Measurements from ENCODE around the gene KCNK1.
"Not testable (repeated sequence)": the region's sequence is repeated elsewhere in the genome, so short reads cannot be mapped to it uniquely, and the experiment has no call there.

KCNK1 gene

DNA sequence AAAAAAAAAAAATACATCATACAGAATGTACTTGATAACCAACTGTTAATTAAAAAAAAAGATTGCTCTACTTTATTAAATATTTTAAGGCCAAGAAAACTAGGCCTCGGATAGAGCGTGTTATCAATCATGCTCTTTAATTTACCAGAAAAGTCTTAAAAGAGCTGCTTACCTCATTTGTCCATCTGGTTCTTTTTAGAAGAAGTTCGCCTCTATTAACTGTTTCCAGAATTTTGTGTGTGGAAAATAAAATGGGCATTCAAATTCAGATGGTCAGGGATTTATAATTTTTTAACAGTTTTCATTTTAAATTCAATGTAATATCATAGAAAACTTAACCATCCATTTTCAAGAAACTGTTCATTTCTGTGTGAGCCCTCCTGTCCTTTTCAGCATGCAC, 53.8 kb downstream of the KCNK1 start:
- no peak for DNase-seq (ENCODE audit: low read depth)

DNA sequence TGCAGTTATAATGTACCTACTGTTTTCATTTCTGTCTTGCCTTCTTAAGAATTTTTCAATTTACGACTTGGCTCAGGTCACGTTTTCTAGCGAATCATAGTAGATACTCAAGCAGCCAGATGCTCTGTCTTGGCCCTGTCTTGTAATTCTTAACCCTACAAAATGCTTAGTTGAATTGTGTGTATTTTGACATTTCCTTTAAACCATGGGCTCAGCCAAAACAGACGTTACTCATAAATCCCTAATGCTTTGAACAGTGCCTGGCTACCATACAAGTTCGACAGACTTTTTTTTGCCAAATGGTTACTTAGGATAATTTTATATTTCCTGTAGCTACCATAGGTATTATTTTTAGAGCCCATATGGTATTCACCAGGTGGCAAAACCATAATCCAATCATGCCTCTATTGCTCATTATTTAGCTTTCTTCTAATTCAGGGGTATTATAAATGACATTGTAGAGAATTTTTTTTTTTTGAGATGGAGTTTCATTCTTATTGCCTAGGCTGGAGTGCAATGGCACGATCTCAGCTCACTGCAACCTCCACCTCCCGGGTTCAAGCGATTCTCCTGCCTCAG, 54.3 kb downstream of the KCNK1 start:
- DNase-seq (ENCODE audit: low read depth), result peak; percentile 49

GRCh38 chr1:233668725-233669294, 54.9 kb downstream of the KCNK1 start:
- peak; percentile 73 for DNase-seq (ENCODE audit: low read depth)

DNA sequence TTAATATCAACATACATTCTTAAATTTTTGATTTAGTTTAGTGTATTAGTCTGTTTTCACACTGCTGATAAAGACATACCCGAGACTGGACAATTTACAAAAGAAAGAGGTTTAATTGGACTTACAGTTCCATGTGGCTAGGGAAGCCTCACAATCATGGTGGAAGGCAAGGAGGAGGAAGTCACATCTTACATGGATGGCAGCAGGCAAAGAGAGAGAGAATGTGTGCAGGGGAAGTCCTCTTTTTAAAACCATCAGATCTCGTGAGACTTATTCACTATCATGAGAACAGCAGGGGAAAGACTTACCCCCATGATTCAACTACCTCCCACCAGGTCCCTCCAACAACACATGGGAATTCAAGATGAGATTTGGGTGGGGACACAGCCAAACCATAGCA, 56.5 kb downstream of the KCNK1 start:
- DNase-seq (ENCODE audit: low read depth), result not testable (repeated sequence)

- no peak for DNase-seq (ENCODE audit: low read depth)
These were observed 57.4 kb downstream of the KCNK1 start for GRCh38 chr1:233671286-233671685.

GRCh38 chr1:233672732-233673131, 58.8 kb downstream of the KCNK1 start:
- DNase-seq (ENCODE audit: low read depth), result no peak

GRCh38 chr1:233673261-233673946, 59.5 kb downstream of the KCNK1 start:
- no peak for DNase-seq (ENCODE audit: low read depth)

GRCh38 chr1:233673947-233674431, 60.1 kb downstream of the KCNK1 start:
- DNase-seq (ENCODE audit: low read depth), result no peak

GRCh38 chr1:233675446-233675845, 61.5 kb downstream of the KCNK1 start:
- no peak for DNase-seq (ENCODE audit: low read depth)

DNA sequence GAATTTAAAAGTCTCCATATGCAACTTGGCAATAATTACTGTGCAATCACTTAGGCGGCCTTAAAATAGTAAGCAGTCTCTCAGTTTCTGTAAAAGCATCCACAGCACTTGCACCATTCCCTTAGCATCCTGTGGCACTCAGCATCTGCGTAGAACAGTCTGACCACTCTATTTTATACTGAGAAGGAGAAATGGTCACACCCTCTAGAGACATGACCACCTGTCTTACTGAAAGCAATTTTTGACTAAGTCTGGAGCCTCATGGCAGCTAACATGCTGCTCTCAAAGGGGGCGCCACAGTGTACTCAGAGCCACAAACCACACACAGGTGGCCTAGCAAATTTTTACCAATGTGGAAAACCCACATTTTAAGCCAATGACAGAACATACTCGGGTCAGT, 62.0 kb downstream of the KCNK1 start:
- no peak for DNase-seq (ENCODE audit: low read depth)

- no peak for DNase-seq (ENCODE audit: low read depth)
These were observed 63.9 kb downstream of the KCNK1 start for GRCh38 chr1:233677690-233678354.

- DNase-seq (ENCODE audit: low read depth), result no peak
These were observed 65.1 kb downstream of the KCNK1 start for GRCh38 chr1:233679030-233679429.

DNA sequence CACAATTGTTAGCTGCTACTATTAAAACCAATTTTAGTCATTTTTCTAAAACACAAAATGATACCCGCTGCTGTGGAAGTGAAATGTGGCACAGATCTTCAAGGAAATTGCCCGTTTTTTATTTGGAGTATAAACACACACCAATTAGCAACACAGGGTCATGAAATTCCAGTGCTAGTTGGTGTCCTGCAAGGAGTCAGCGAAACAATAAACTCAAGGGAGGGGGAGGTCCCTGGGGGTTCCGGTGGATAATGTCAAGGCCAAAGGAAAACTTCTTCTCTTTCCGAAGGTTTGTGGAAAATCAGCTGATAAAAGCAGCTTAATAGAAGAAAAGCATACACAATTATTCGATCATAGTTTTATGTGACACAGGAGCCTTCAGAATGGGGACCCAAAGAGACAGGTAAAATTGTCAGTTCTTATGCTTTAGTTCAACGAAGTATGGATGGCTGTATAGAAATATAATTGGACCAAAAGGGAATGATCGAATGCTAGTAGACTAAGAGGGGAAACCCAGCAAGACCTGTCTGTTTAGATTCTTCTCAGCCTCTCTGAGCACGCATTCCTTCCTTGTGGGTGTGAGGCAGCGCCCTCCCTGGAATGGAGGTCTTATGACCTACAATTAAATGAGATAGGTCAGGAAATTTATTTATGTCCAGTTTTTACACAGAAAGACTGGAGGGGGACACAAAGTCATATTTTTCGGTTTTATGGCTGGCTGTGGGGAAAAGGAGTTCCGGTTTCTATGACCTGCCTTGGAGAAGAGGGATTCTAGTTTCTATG, 65.9 kb downstream of the KCNK1 start:
- no peak for DNase-seq (ENCODE audit: low read depth)

DNA sequence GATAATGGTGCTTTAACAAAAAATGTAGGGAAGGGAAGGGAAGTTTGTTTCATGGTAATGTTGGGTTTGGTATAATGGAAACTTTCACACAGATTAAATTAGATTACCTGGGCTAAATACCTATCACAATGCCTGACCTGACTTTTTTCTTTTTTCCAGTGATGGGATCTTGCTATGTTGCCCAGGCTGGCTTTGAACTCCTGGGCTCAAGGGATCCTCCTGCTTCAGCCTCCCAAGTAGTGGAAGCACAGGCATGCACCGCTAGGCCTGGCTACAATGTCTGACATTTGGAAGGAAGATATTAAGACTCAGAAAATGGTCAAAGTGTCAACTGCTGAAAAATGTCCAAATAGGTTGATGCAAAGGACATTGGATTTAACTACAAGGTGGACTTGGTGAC, 67.4 kb downstream of the KCNK1 start:
- no peak for DNase-seq (ENCODE audit: low read depth)

GRCh38 chr1:233686653-233687052, 72.7 kb downstream of the KCNK1 start:
- DNase-seq (ENCODE audit: low read depth), result not testable (repeated sequence)

DNA sequence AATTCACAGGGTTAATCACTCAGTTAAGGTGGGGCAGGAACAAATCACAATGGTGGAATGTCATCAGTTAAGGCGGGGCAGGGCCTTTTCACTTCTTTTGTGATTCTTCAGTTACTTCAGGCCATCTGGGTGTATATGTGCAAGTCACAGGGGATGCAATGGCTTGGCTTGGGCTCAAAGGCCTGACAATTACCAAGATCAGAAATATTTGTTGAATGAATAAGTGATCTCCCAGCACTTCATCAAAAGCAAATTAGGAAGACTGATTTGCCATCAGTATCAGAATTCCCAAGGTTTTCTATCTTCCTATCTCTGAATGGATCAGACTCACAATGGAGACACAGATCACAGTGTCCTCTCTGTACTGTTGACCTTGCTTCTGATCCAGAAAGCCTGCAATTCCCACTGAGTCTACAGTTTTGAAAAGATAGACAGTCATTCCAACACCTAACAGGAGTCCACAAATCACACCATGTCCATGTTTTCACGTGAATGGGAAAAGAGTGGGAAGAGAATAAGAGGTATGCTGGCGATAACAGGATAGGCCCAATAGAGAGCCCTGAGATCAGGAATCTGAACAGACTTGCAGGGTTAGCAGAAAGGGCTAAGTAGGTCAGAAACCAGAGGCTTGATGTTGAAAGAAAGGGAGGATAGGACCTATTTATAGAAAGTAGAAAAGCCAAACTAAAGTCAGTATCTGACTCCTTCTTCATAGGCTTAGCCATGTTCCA, 75.3 kb downstream of the KCNK1 start:
- DNase-seq (ENCODE audit: low read depth), result no peak

DNA sequence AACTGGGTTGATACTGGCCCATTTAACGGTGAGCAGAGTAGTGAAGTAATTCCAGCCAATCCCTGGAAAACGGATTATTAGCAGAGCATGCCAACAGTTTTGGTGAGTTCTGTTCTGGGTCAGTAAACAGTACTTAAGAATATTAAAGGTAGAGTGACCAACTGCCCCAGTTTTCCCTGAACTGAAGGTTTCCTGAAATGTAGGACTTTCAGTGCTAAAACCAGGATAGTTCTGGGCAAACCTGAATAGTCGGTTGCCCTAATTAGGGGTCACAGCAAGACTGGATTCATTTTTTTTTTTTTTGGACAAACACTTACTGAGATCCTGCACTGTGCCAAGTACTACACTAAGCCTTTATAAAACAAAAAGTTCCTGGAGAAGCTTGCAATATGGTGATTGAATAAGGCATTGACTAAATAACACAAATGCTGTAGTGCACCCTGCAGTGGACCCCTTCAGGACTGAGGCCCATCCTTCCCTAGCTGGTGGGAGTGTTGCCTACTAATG, 75.9 kb downstream of the KCNK1 start:
- DNase-seq (ENCODE audit: low read depth), result no peak

DNA sequence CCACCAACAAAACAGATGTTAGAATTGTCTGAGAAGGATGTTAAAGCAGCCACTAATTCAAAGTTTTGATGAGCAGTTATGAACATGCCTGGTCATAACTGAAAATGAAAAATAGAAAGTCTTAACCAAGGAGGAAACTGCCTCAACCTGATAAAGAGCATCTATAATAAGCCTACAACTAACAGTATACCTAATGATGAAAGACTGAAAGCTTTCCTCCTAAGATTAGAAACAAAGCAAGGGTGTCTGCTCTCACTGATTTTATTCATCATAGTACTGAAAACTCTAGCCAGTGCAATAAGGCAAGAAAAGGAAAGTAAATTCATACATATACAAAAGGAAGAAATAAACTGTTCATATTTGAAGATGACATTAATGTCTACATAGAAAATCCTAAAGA, 82.0 kb downstream of the KCNK1 start:
- no peak for DNase-seq (ENCODE audit: low read depth)

DNA sequence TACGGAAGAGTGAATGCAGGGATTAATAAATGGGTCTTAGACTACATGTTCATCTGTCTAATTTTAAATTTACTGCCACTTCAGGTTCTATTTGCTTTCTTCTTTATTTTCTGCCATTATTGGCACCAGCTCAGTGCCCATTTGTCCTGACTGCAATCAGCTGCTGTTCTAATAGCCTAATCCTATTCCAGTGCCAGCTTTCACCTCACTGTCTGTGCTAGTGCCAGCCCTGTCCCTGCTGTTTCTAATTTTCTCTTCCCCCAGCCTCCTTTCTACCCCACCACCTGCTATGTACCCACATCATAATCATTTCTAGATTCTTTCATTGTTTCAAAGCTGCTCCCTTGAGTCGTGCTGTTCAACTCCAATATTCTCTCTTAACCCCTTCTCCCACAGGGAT, 86.4 kb downstream of the KCNK1 start:
- DNase-seq (ENCODE audit: low read depth), result no peak

GRCh38 chr1:233704170-233704897, 90.4 kb downstream of the KCNK1 start:
- peak; percentile 1 for DNase-seq (ENCODE audit: low read depth)

Data from GM04504 (cell line).